COLO668 (cell line): ENCODE results near the gene SPATA3.
"Not testable (repeated sequence)": the region's sequence is repeated elsewhere in the genome, so short reads cannot be mapped to it uniquely, and the experiment has no call there.

ENCODE experiments used
- DNase-seq: peaks from one replicate; lab custom pipeline; 2025; ENCODE audit not compliant: unreplicated experiment; lab: John Stamatoyannopoulos, UW

Gene SPATA3

GRCh38 chr2:230968314-230968713 lies 27.6 kb upstream of the SPATA3 start:
- DNase-seq: not testable (repeated sequence)

GRCh38 chr2:230968921-230969658 lies 26.8 kb upstream of the SPATA3 start:
- DNase-seq: no peak

GRCh38 chr2:230969659-230970015 lies 26.3 kb upstream of the SPATA3 start:
- no peak for DNase-seq

- no peak for DNase-seq
These were observed 23.9 kb upstream of the SPATA3 start for GRCh38 chr2:230972046-230972445.

- no peak for DNase-seq
These were observed 21.6 kb upstream of the SPATA3 start for GRCh38 chr2:230974096-230974913.

- no peak for DNase-seq
These were observed 20.0 kb upstream of the SPATA3 start for GRCh38 chr2:230975927-230976326.

- no peak for DNase-seq
These were observed 19.2 kb upstream of the SPATA3 start for GRCh38 chr2:230976671-230977171.

GRCh38 chr2:230980468-230980867 lies 15.5 kb upstream of the SPATA3 start:
- DNase-seq: no peak

GRCh38 chr2:230981704-230982103 lies 14.2 kb upstream of the SPATA3 start:
- no peak for DNase-seq

GRCh38 chr2:230982126-230982525 lies 13.8 kb upstream of the SPATA3 start:
- DNase-seq: no peak

GRCh38 chr2:230982528-230982927 lies 13.4 kb upstream of the SPATA3 start:
- no peak for DNase-seq

GRCh38 chr2:230983566-230983965 lies 12.4 kb upstream of the SPATA3 start:
- no peak for DNase-seq

- no peak for DNase-seq
These were observed 11.3 kb upstream of the SPATA3 start for GRCh38 chr2:230984393-230985220.

- no peak for DNase-seq
These were observed 10.2 kb upstream of the SPATA3 start for GRCh38 chr2:230985519-230986231.

GRCh38 chr2:230986520-230987136 lies 9.3 kb upstream of the SPATA3 start:
- DNase-seq: no peak

- DNase-seq: peak; percentile 79
These were observed 8.5 kb upstream of the SPATA3 start for GRCh38 chr2:230987137-230988020.

GRCh38 chr2:230989731-230990130 lies 6.2 kb upstream of the SPATA3 start:
- DNase-seq: no peak

GRCh38 chr2:230990131-230990898 lies 5.6 kb upstream of the SPATA3 start:
- DNase-seq: no peak

- no peak for DNase-seq
These were observed 5.1 kb upstream of the SPATA3 start for GRCh38 chr2:230990899-230991150.
